ENCODE data around the gene MYL6B. TPM values are rescaled to one million over a fixed set of nuclear protein-coding genes. Genes with fewer than 3 reads are reported as not detected.

Gene MYL6B
- 10 to 100 TPM in 2 of 5 experiments, 1 to 10 TPM in 3; 3.7 to 60.3 (median 8.9) TPM for total RNA-seq
- 1 to 10 TPM; 5.6 to 6.7 TPM for polyA plus RNA-seq
- 3.2 reads per million, percentile 17 among the genes with 10 or more reads in this experiment for total RNA-seq

DNA sequence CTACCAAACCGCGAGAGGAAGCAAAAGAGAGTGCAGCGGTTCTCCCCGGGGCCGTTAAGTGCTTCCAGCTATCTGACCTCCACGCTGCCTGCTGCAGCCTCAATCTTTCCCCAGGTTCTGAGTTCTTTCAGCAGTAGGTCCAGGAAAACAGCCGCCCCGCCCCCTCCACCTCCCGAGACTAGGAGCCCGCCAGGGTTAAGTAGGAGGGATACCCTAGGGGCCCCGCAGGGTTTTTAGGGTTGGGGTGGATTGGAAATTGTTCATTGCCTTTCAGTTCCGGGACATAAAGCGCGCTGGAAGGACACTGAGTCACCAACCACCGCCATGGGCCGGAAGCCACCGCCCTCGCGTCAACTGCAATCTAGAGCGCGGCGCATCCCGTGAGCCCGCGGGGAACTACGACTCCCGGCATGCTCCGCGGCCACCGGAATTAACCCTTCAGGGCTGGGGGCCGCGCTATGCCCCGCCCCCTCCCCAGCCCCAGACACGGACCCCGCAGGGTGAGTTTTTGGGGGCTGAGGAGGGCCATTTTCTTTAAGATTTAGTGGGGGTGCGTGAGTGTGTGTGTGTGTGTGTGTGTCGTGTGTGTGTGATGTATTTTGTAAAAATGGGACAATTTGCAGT, at the start of gene MYL6B:
Gene MYL6B, plus strand, starts transcription at position 456 of the 624 bp plus-strand sequence. CDS start 1,332 bp downstream, outside the sequence.
- H3K9me3 ChIP-seq (ENCODE audit: control insufficient read depth in 2 of 3, low read length in 3 of 3): no peaks in the 10 kb centered on the region
- intact Hi-C loops (cut with micrococcal nuclease): loop anchor here (1.0 to 5.0 kb wide), 13 partner anchors 8 to 1695 kb away; partner anchors contain the start of genes ZC3H10 (in 2 of the 2), CS (in 1 of the 2), CTDSP2 (in 1 of the 2) and ESYT1 (in 1 of the 2)
- peak within 1 kb of the TSS; percentile 84 to 99 (median 97) for H3K27ac Mint-ChIP-seq
- ChIA-PET CTCF (interaction anchor here (0.9 to 1.5 kb wide), 8 partner anchors 9 to 37 kb away, joined by 3 to 7 read pairs (median 4); partner anchors contain the start of genes ESYT1 and SMARCC2), POLR2A (interaction anchor here (0.7 to 5.3 kb wide), 17 partner anchors 9 to 114 kb away, joined by 3 to 30 read pairs (median 7); partner anchors contain the start of genes ESYT1, PA2G4, RNF41 and RPL41)
- H3K27ac ChIP-seq (ENCODE audit: low read depth, low read length): peak within 1 kb of the TSS; percentile 80
- no peaks in the 10 kb centered on the region for H3K27me3 Mint-ChIP-seq
- H3K36me3 ChIP-seq (ENCODE audit: control insufficient read depth in 2 of 3, insufficient read depth in 3 of 3, low read length in 3 of 3): peaks cover 0 to 4% (median 0%) of the 10 kb centered on the region in 3 experiments
- H3K4me1 ChIP-seq (ENCODE audit: control insufficient read depth in 2 of 2, insufficient read depth in 2 of 2, low read length in 2 of 2): peaks cover 19 to 23% of the 10 kb centered on the region in 2 donors
- H3K4me1 Mint-ChIP-seq: peaks cover 15 to 53% (median 36%) of the 10 kb centered on the region in 7 donors
- H3K4me3 Mint-ChIP-seq: peak within 1 kb of the TSS; percentile 80 to 96 (median 92)
- H3K9me3 Mint-ChIP-seq: no peaks in the 10 kb centered on the region
- DNase-seq (peak; percentile 79 to 94 (median 87)), ATAC-seq (peak; percentile 98)
- no peaks in the 10 kb centered on the region for H3K27me3 ChIP-seq (ENCODE audit: control insufficient read depth in 2 of 2, insufficient read depth in 2 of 2, low read length in 2 of 2)
- peaks cover 0 to 16% (median 0%) of the 10 kb centered on the region in 5 donors for H3K36me3 Mint-ChIP-seq
- H3K4me3 ChIP-seq (ENCODE audit: low read length): peak within 1 kb of the TSS; percentile 86

DNA sequence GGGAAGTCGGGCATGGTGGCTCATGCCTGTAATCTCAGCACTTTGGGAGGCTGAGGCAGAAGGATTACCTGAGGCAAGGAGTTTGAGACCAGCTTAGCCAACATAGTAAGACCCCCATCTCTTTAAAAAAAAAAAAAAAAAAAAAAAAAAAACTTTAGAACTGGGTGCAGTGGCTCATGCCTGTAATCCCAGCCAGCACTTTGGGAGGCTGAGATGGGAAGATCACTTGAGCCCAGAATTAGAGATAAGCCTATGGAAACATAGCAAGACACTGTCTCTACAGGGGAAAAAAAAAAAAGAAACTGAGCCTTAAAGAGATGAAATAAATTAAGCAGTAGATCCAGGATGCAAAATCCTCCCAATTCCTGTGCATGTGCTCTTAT, 49.7 kb upstream of the MYL6B start:
- H3K4me1 ChIP-seq (ENCODE audit: control insufficient read depth in 2 of 2, insufficient read depth in 2 of 2, low read length in 2 of 2): peaks cover 36 to 37% of the 10 kb centered on the region in 2 donors
- no peaks in the 10 kb centered on the region for H3K27me3 ChIP-seq (ENCODE audit: control insufficient read depth in 2 of 2, insufficient read depth in 2 of 2, low read length in 2 of 2)
- Mint-ChIP-seq H3K4me1 (peaks cover 31 to 69% (median 58%) of the 10 kb centered on the region in 7 donors), H3K36me3 (peaks cover 0 to 22% (median 5%) of the 10 kb centered on the region in 5 donors), H3K27ac (peak overlapping the region; percentile 92 to 99 (median 98)), H3K4me3 (peak overlapping the region; percentile 91 to 100 (median 98)), H3K27me3 (peaks cover 0 to 6% (median 0%) of the 10 kb centered on the region in 5 donors), H3K9me3 (no peaks in the 10 kb centered on the region)
- ChIA-PET POLR2A (interaction anchor here (0.6 to 9.3 kb wide), 19 partner anchors 10 to 387 kb away, joined by 3 to 230 read pairs (median 8); partner anchors contain the start of genes BLOC1S1, ERBB3, ESYT1 and ORMDL2), CTCF (interaction anchor here (0.6 to 4.4 kb wide), 4 partner anchors 15 to 364 kb away, joined by 4 to 44 read pairs (median 8); partner anchors contain the start of genes RPL41 and ZC3H10)
- H3K9me3 ChIP-seq (ENCODE audit: control insufficient read depth in 2 of 3, low read length in 3 of 3): no peaks in the 10 kb centered on the region
- ATAC-seq (no peak), DNase-seq (no peak)
- H3K27ac ChIP-seq (ENCODE audit: low read depth, low read length): peak overlapping the region; percentile 82
- H3K36me3 ChIP-seq (ENCODE audit: control insufficient read depth in 2 of 3, insufficient read depth in 3 of 3, low read length in 3 of 3): peaks cover 7 to 11% (median 7%) of the 10 kb centered on the region in 3 experiments
- intact Hi-C loops (cut with micrococcal nuclease): loop anchor here (2.0 to 5.0 kb wide), 3 partner anchors 105 to 1330 kb away; partner anchors contain the start of genes CDK2 (in 1 of the 2), INHBC (in 1 of the 2), PMEL (in 1 of the 2) and R3HDM2 (in 1 of the 2)
- H3K4me3 ChIP-seq (ENCODE audit: low read length): peak overlapping the region; percentile 87

DNA sequence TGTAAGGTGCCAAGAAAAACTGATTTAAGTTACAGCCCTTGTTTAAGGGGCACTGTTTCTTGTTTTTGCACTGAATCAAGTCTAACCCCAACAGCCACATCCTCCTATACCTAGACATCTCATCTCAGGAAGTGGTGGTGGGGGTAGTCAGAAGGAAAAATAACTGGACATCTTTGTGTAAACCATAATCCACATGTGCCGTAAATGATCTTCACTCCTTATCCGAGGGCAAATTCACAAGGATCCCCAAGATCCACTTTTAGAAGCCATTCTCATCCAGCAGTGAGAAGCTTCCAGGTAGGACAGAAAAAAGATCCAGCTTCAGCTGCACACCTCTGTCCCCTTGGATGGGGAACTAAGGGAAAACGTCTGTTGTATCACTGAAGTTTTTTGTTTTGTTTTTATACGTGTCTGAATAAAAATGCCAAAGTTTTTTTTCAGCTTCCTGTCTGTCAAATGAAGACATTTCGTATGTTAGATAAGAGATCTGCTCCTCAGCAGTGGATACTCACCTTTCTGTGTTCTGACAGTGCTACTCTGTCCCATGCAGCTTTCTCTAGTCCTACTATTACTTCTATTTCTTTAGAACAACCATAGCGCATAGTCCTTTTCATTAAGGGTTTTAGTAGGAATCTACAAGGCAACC, 49.2 kb upstream of the MYL6B start:
- no peaks in the 10 kb centered on the region for H3K9me3 Mint-ChIP-seq
- H3K27me3 ChIP-seq (ENCODE audit: control insufficient read depth in 2 of 2, insufficient read depth in 2 of 2, low read length in 2 of 2): no peaks in the 10 kb centered on the region
- intact Hi-C loops (cut with micrococcal nuclease): loop anchor here (2.0 to 5.0 kb wide), 3 partner anchors 106 to 1329 kb away; partner anchors contain the start of genes CDK2 (in 1 of the 2), INHBC (in 1 of the 2), PMEL (in 1 of the 2) and R3HDM2 (in 1 of the 2)
- peaks cover 36 to 37% of the 10 kb centered on the region in 2 donors for H3K4me1 ChIP-seq (ENCODE audit: control insufficient read depth in 2 of 2, insufficient read depth in 2 of 2, low read length in 2 of 2)
- no peaks in the 10 kb centered on the region for H3K9me3 ChIP-seq (ENCODE audit: control insufficient read depth in 2 of 3, low read length in 3 of 3)
- H3K27ac Mint-ChIP-seq: peak overlapping the region; percentile 92 to 99 (median 98)
- peaks cover 0 to 4% (median 0%) of the 10 kb centered on the region in 5 donors for H3K27me3 Mint-ChIP-seq
- no peak for ATAC-seq
- ChIA-PET POLR2A (interaction anchor here (0.7 to 9.3 kb wide), 24 partner anchors 10 to 387 kb away, joined by 3 to 230 read pairs (median 7); partner anchors contain the start of genes BLOC1S1, ERBB3, ESYT1 and ORMDL2), CTCF (interaction anchor here (0.7 to 4.4 kb wide), 6 partner anchors 14 to 365 kb away, joined by 4 to 44 read pairs (median 5); partner anchors contain the start of genes RPL41 and ZC3H10)
- peak overlapping the region; percentile 82 for H3K27ac ChIP-seq (ENCODE audit: low read depth, low read length)
- peaks cover 31 to 69% (median 59%) of the 10 kb centered on the region in 7 donors for H3K4me1 Mint-ChIP-seq
- peak in 7 of 9 donors; percentile 41 to 67 (median 61) for DNase-seq
- peak overlapping the region; percentile 91 to 100 (median 98) for H3K4me3 Mint-ChIP-seq
- peaks cover 0 to 24% (median 7%) of the 10 kb centered on the region in 5 donors for H3K36me3 Mint-ChIP-seq
- peaks cover 8 to 16% (median 9%) of the 10 kb centered on the region in 3 experiments for H3K36me3 ChIP-seq (ENCODE audit: control insufficient read depth in 2 of 3, insufficient read depth in 3 of 3, low read length in 3 of 3)
- peak overlapping the region; percentile 87 for H3K4me3 ChIP-seq (ENCODE audit: low read length)

DNA sequence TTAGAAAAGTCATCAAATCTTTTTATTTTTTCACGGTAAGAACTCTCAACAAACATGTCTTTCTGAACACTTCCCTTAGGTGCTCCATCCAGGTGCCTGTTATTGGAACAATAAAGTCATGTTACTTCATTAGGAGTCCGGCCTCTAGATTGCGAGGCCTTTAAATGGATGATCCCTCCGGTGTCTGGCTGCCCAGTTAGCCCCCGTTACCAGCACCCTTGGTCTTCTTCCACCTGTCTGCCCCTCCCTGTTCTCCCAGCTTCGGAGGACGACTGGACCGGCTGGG, 48.6 kb upstream of the MYL6B start:
- H3K4me3 Mint-ChIP-seq: peak overlapping the region; percentile 91 to 100 (median 98)
- peak overlapping the region; percentile 82 for H3K27ac ChIP-seq (ENCODE audit: low read depth, low read length)
- no peak for DNase-seq
- peak; percentile 0 for ATAC-seq
- peaks cover 0 to 2% (median 0%) of the 10 kb centered on the region in 5 donors for H3K27me3 Mint-ChIP-seq
- H3K36me3 ChIP-seq (ENCODE audit: control insufficient read depth in 2 of 3, insufficient read depth in 3 of 3, low read length in 3 of 3): peaks cover 8 to 22% (median 14%) of the 10 kb centered on the region in 3 experiments
- CTCF ChIA-PET: interaction anchor here (0.8 to 4.4 kb wide), 13 partner anchors 14 to 365 kb away, joined by 3 to 44 read pairs (median 4); partner anchors contain the start of genes ESYT1, RPL41, SMARCC2 and ZC3H10
- H3K4me3 ChIP-seq (ENCODE audit: low read length): peak overlapping the region; percentile 87
- peaks cover 31 to 69% (median 64%) of the 10 kb centered on the region in 7 donors for H3K4me1 Mint-ChIP-seq
- H3K4me1 ChIP-seq (ENCODE audit: control insufficient read depth in 2 of 2, insufficient read depth in 2 of 2, low read length in 2 of 2): peaks cover 36 to 37% of the 10 kb centered on the region in 2 donors
- no peaks in the 10 kb centered on the region for H3K9me3 ChIP-seq (ENCODE audit: control insufficient read depth in 2 of 3, low read length in 3 of 3)
- H3K9me3 Mint-ChIP-seq: no peaks in the 10 kb centered on the region
- H3K36me3 Mint-ChIP-seq: peaks cover 0 to 23% (median 9%) of the 10 kb centered on the region in 5 donors
- peak overlapping the region; percentile 92 to 99 (median 98) for H3K27ac Mint-ChIP-seq
- POLR2A ChIA-PET: interaction anchor here (0.7 to 9.3 kb wide), 34 partner anchors 8 to 368 kb away, joined by 3 to 230 read pairs (median 6); partner anchors contain the start of genes ERBB3, ESYT1, IL23A and MYL6B
- H3K27me3 ChIP-seq (ENCODE audit: control insufficient read depth in 2 of 2, insufficient read depth in 2 of 2, low read length in 2 of 2): no peaks in the 10 kb centered on the region
- intact Hi-C loops (cut with micrococcal nuclease): loop anchor here (1.0 to 5.0 kb wide), 23 partner anchors 13 to 1329 kb away; partner anchors contain the start of genes RPL41 (in 2 of the 2), RPS26 (in 2 of the 2), SARNP (in 2 of the 2) and CDK2 (in 1 of the 2)

DNA sequence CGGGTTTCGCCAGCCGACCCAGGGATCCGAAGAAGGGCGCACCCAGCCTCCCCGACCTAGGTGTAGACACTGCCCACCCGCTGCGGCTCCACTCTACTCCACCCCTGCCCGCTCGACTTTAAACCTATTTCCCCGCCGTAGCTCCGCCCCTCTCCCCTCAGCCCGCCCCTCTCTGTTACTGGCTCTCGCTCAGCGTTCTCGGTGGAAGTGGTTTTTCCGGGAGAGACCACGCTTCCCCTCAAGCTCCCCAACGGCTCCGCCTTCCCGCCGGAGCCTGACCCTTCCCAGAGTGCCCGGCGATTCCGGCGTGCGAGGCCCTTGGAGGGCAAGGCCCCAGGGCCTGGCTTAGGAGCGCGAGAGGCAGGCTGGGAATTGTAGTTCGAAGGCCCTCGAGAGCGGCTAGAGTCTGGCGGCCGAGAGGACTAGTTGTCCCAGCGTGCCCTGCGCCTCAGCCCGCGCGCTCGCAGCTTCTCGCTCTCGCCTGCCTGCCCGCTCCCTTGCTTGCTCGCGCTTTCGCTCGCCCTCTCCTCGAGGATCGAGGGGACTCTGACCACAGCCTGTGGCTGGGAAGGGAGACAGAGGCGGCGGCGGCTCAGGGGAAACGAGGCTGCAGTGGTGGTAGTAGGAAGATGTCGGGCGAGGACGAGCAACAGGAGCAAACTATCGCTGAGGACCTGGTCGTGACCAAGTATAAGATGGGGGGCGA, 48.1 kb upstream of the MYL6B start, which contains the start of gene PA2G4:
Gene PA2G4, plus strand, starts transcription at position 451 of the 706 bp plus-strand sequence. Its CDS starts 179 bp downstream, at position 630.
- Histone ChIP-seq H3K27me3 (ENCODE audit: control insufficient read depth in 2 of 2, insufficient read depth in 2 of 2, low read length in 2 of 2) (no peaks in the 10 kb centered on the region), H3K4me3 (ENCODE audit: low read length) (peak within 1 kb of the TSS; percentile 87), H3K9me3 (ENCODE audit: control insufficient read depth in 2 of 3, low read length in 3 of 3) (no peaks in the 10 kb centered on the region), H3K27ac (ENCODE audit: low read depth, low read length) (peak within 1 kb of the TSS; percentile 82), H3K36me3 (ENCODE audit: control insufficient read depth in 2 of 3, insufficient read depth in 3 of 3, low read length in 3 of 3) (peaks cover 8 to 27% (median 14%) of the 10 kb centered on the region in 3 experiments), H3K4me1 (ENCODE audit: control insufficient read depth in 2 of 2, insufficient read depth in 2 of 2, low read length in 2 of 2) (peaks cover 36 to 37% of the 10 kb centered on the region in 2 donors)
- Mint-ChIP-seq H3K4me1 (peaks cover 31 to 69% (median 64%) of the 10 kb centered on the region in 7 donors), H3K36me3 (peaks cover 0 to 23% (median 9%) of the 10 kb centered on the region in 5 donors), H3K27me3 (peaks cover 0 to under 1% (median 0%) of the 10 kb centered on the region in 5 donors), H3K27ac (peak within 1 kb of the TSS; percentile 92 to 99 (median 98)), H3K4me3 (peak within 1 kb of the TSS; percentile 91 to 100 (median 98)), H3K9me3 (no peaks in the 10 kb centered on the region)
- ChIA-PET POLR2A (interaction anchor here (0.5 to 9.3 kb wide), 37 partner anchors 8 to 367 kb away, joined by 3 to 230 read pairs (median 6); partner anchors contain the start of genes DNAJC14, ERBB3, ESYT1 and IL23A), CTCF (interaction anchor here (0.8 to 4.4 kb wide), 14 partner anchors 13 to 366 kb away, joined by 3 to 44 read pairs (median 4); partner anchors contain the start of genes ESYT1, RPL41, SMARCC2 and ZC3H10)
- ATAC-seq: peak; percentile 93
- DNase-seq: peak; percentile 83 to 97 (median 96)
- intact Hi-C loops (cut with micrococcal nuclease): loop anchor here (1.0 to 5.0 kb wide), 22 partner anchors 12 to 1328 kb away; partner anchors contain the start of genes RPL41 (in 2 of the 2), RPS26 (in 2 of the 2), SARNP (in 2 of the 2) and CS (in 1 of the 2)
